ENCODE data around the gene PHF20.

The PHF20 gene

GRCh38 chr20:35887393-35888064 lies 115.7 kb downstream of the PHF20 start:
- TF ChIP-seq, protein P1, sequence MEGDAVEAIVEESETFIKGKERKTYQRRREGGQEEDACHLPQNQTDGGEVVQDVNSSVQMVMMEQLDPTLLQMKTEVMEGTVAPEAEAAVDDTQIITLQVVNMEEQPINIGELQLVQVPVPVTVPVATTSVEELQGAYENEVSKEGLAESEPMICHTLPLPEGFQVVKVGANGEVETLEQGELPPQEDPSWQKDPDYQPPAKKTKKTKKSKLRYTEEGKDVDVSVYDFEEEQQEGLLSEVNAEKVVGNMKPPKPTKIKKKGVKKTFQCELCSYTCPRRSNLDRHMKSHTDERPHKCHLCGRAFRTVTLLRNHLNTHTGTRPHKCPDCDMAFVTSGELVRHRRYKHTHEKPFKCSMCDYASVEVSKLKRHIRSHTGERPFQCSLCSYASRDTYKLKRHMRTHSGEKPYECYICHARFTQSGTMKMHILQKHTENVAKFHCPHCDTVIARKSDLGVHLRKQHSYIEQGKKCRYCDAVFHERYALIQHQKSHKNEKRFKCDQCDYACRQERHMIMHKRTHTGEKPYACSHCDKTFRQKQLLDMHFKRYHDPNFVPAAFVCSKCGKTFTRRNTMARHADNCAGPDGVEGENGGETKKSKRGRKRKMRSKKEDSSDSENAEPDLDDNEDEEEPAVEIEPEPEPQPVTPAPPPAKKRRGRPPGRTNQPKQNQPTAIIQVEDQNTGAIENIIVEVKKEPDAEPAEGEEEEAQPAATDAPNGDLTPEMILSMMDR (IDR thresholded peaks at IDR 0.05) = no peak

- TF ChIP-seq, protein P1 (IDR thresholded peaks at IDR 0.05) = no peak
Measured at GRCh38 chr20:35888657-35889056, 116.8 kb downstream of the PHF20 start.

DNA sequence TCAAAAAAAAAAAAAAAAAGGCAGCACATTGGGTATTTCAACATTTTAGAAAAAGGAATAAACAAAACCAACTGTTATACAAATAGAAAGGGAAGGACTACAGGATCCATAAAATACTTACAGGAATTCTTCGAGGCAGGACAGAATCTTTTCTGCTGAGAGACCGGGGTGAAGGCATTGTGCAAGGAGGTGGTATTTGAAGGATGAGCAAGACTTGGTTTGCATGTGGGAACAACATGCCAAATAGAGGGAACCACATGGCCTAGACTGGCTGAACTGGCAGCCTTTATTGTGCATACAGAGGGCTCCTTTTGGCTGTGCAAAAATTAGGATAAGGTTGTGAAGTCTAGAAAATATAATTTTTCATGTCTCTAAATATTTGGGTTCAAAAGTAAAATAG lies 119.6 kb downstream of the PHF20 start:
- TF ChIP-seq, protein P1 (IDR thresholded peaks at IDR 0.05) = no peak

- TF ChIP-seq, protein P1 (IDR thresholded peaks at IDR 0.05) = no peak
Measured at GRCh38 chr20:35892871-35893270, 121.1 kb downstream of the PHF20 start.

- TF ChIP-seq, protein P1 (IDR thresholded peaks at IDR 0.05) = no peak
Measured at GRCh38 chr20:35893942-35894341, 122.1 kb downstream of the PHF20 start.

DNA sequence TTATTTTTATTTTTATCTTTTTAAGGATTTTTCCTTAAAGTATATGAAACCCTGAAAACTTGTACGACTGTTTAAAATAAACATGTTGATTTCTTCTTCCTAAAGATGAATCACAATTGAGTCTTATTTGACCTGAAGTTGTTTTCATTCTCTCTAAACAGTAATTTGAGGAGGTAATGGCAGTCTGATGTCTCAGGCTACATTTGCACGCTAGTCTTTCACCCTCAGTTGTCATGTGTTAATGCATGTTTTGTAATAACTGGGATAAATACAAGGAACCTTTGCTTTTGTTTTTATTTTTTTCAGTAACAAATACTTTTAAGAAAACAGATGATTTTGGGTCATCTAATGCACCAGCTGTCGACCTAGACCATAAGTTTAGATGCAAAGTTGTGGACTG lies 127.2 kb downstream of the PHF20 start:
- TF ChIP-seq, protein P1 (IDR thresholded peaks at IDR 0.05) = no peak

GRCh38 chr20:35901678-35902544 lies 130.1 kb downstream of the PHF20 start:
- TF ChIP-seq, protein P1 (IDR thresholded peaks at IDR 0.05) = no peak
